Activated CD8-positive, alpha-beta T cell treated with anti-CD3 and anti-CD28 coated beads for 36 hours (primary cell): Measurements from ENCODE around the gene ZMYND8. TPM values are rescaled to one million over a fixed set of nuclear protein-coding genes. Genes with fewer than 3 reads are reported as not detected.
"Not testable (repeated sequence)": the region's sequence is repeated elsewhere in the genome, so short reads cannot be mapped to it uniquely, and the experiment has no call there.

Source experiments
- ATAC-seq: fragments of 200-7000 bp; cut with Tn5 transposase; one replicate; pipeline ENCODE4 v1.10.0; 2021; ENCODE audit warnings: mild to moderate bottlenecking, moderate library complexity
- CTCF ChIA-PET: fragments of 350-600 bp; sonication (Branson Sonifier 250); formaldehyde crosslinking; loops from one replicate; lab custom pipeline; 2021; ENCODE audit warnings: antibody characterized with exemption; lab: Charles Lee
- POLR2A ChIA-PET: fragments of 350-600 bp; sonication (Branson Sonifier 250); formaldehyde crosslinking; loops from one replicate; lab custom pipeline; 2021; ENCODE audit warnings: antibody characterized with exemption; lab: Charles Lee
- DNase-seq: peaks from one replicate; pipeline ENCODE4 v3.0.0-alpha.2; 2020
- H3K27ac Mint-ChIP-seq: one replicate; pipeline ENCODE4 v1.8.0; 2021; ENCODE audit warnings: mild to moderate bottlenecking, mixed read lengths
- H3K27me3 Mint-ChIP-seq: one replicate; pipeline ENCODE4 v1.8.0; 2021; ENCODE audit warnings: mixed read lengths
- H3K36me3 Mint-ChIP-seq: one replicate; pipeline ENCODE4 v1.8.0; 2021; ENCODE audit warnings: low read depth, mixed read lengths
- H3K4me1 Mint-ChIP-seq: one replicate; pipeline ENCODE4 v1.8.0; 2021; ENCODE audit warnings: low read depth, mixed read lengths
- H3K4me3 Mint-ChIP-seq: one replicate; pipeline ENCODE4 v1.8.0; 2021; ENCODE audit warnings: mild to moderate bottlenecking, moderate library complexity, mixed read lengths
- H3K9me3 Mint-ChIP-seq: one replicate; pipeline ENCODE4 v1.8.0; 2021; ENCODE audit warnings: mixed read lengths
- intact Hi-C: fragments of 100-400 bp; cut with micrococcal nuclease; formaldehyde crosslinking; loops from one replicate; pipeline ENCODE4 v1.10.0; 2022
- total RNA-seq, 2 experiments: library from RNA; stranded (reverse); gene quantifications; one replicate each; pipeline ENCODE4 v1.2.3, GENCODE V29; 2021
- TF ChIP-seq, protein P1 (sequence below): fragments of 200-600 bp; IDR thresholded peaks from one replicate; pipeline ENCODE4 v1.8.0; 2022; ENCODE audit warnings: antibody characterized with exemption, mild to moderate bottlenecking

ZMYND8 gene
- total RNA-seq, 2 experiments from 2014 or later = 31.9 to 33.4 TPM

DNA sequence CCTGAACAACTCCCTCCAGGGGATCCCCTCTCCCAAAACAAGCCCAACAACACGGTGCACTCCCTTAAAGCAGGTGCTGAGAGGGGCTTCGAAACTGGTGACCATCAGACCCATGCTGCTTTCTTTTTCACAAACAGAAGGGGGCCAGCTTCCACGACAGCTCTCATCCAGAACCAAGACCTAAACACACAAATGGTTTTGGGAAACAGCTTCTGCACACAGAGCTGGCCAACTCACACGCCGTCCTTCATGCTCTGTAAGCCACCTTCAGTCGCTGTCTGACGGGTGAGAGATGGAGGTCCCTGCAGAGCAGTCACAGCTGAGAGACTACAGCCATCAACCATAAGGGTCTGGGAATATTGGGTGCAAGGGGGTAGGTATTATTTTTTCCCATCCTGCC is 76.3 kb downstream of the ZMYND8 start:
- Mint-ChIP-seq H3K4me1 (peaks cover 21% of the 10 kb centered on the region), H3K27ac (no peak overlapping the region), H3K9me3 (no peaks in the 10 kb centered on the region), H3K36me3 (peaks cover 43% of the 10 kb centered on the region), H3K27me3 (no peaks in the 10 kb centered on the region), H3K4me3 (no peak overlapping the region)
- DNase-seq (no peak), ATAC-seq (no peak)
- CTCF ChIA-PET = interaction anchor here (2.4 to 15.5 kb wide), 2 partner anchors 75 to 101 kb away, joined by 6 to 620 read pairs; no protein-coding TSS in a partner anchor
- intact Hi-C loops = no loop called here
- TF ChIP-seq, protein P1, sequence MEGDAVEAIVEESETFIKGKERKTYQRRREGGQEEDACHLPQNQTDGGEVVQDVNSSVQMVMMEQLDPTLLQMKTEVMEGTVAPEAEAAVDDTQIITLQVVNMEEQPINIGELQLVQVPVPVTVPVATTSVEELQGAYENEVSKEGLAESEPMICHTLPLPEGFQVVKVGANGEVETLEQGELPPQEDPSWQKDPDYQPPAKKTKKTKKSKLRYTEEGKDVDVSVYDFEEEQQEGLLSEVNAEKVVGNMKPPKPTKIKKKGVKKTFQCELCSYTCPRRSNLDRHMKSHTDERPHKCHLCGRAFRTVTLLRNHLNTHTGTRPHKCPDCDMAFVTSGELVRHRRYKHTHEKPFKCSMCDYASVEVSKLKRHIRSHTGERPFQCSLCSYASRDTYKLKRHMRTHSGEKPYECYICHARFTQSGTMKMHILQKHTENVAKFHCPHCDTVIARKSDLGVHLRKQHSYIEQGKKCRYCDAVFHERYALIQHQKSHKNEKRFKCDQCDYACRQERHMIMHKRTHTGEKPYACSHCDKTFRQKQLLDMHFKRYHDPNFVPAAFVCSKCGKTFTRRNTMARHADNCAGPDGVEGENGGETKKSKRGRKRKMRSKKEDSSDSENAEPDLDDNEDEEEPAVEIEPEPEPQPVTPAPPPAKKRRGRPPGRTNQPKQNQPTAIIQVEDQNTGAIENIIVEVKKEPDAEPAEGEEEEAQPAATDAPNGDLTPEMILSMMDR = no peak
- POLR2A ChIA-PET = interaction anchor here (1.0 kb wide), 1 partner anchor 89 kb away, joined by 3 read pairs; no protein-coding TSS in a partner anchor

DNA sequence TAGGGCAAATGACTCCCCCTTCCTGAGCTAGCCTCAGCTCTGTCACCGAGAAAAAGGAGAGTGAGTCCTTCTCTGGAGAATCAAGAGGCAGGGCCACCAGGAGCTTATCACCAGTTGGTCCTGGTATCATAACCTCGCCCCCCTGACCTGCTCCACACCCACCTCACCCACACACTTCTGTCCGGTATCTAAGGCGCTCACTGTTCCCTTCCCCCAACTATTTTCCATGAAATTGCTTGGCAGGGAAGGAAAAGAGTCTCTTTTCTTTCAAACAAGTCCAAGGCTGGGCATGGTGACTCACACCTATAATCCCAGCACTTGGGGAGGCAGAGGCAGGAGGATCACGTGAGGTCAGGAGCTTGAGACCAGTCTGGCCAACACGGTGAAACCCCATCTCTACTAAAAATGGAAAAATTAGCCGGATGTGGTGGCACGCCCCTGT is 77.6 kb downstream of the ZMYND8 start:
- H3K4me1 Mint-ChIP-seq = peaks cover 33% of the 10 kb centered on the region
- no peak for ATAC-seq

DNA sequence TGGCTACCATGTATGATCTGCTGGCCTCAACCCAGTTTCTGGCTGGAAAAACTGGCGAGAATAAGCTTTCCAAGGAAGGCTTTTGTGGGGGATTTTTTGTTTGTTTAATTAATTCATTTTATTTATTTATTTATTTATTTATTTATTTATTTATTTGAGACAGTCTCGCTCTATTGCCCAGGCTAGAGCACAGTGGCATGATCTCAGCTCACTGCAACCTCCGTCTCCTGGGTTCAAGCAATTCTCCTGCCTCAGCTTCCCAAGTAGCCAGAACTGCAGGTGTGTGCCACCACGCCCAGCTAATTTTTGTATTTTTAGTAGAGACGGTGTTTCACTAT is 79.0 kb downstream of the ZMYND8 start:
- H3K27ac Mint-ChIP-seq, H3K4me3 Mint-ChIP-seq, H3K9me3 Mint-ChIP-seq, H3K27me3 Mint-ChIP-seq, DNase-seq, POLR2A ChIA-PET, ATAC-seq: not testable (repeated sequence)
- intact Hi-C loops = loop anchor here (10.0 kb wide), 1 partner anchor 83 kb away; no protein-coding TSS in a partner anchor
- peaks cover 46% of the 10 kb centered on the region for H3K4me1 Mint-ChIP-seq
- peaks cover 57% of the 10 kb centered on the region for H3K36me3 Mint-ChIP-seq
- CTCF ChIA-PET = interaction anchor here (15.5 kb wide), 1 partner anchor 104 kb away, joined by 620 read pairs; no protein-coding TSS in a partner anchor

More for the DNA sequence above, 77.6 kb downstream of the ZMYND8 start:
- Mint-ChIP-seq H3K4me3 (no peak overlapping the region), H3K27me3 (no peaks in the 10 kb centered on the region), H3K9me3 (no peaks in the 10 kb centered on the region), H3K36me3 (peaks cover 46% of the 10 kb centered on the region), H3K27ac (no peak overlapping the region)
- CTCF ChIA-PET = interaction anchor here (2.4 to 15.5 kb wide), 2 partner anchors 73 to 103 kb away, joined by 6 to 620 read pairs; no protein-coding TSS in a partner anchor
- POLR2A ChIA-PET = no interaction called here
- TF ChIP-seq, protein P1 = no peak
- no peak for DNase-seq
- intact Hi-C loops = loop anchor here (10.0 kb wide), 1 partner anchor 84 kb away; no protein-coding TSS in a partner anchor

DNA sequence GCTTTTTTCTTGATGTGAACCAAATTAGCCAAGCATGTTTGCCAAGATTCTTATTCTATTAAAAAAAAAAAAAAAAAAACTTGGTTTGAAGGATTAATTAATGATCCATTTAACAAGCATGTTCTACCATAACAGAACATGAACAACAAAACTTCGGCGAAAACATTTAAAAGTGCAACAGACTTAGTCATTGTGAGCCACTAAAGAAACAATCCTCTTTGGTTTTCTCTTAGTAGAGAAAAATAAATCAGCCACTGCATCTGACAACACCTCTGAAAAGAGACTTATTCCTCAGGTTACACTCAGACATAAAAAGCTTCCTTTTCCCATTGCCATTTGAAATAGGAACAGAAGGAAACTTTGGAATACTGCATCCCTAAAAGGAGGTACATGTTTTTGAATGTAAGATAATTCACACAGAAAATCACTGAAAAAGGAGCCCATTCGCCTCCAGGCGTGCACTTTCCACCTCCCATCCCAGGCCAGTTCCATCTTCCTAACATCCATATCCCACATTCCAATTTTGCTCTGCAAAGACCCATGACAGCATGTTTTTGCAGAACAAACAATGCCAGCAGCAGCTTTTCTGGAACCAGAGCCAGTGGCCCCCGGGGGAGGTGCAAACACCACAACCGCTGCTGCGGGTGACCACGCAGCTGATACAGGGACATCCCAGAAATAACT is 79.5 kb downstream of the ZMYND8 start:
- POLR2A ChIA-PET = interaction anchor here (7.2 kb wide), 1 partner anchor 107 kb away, joined by 51 read pairs; no protein-coding TSS in a partner anchor
- H3K36me3 Mint-ChIP-seq = peaks cover 58% of the 10 kb centered on the region
- peak overlapping the region; percentile 55 for H3K27ac Mint-ChIP-seq

GRCh38 chr20:47276251-47276650 is 80.2 kb downstream of the ZMYND8 start:
- intact Hi-C loops = loop anchor here (10.0 kb wide), 1 partner anchor 81 kb away; no protein-coding TSS in a partner anchor
- DNase-seq = no peak
- CTCF ChIA-PET = interaction anchor here (4.5 to 15.5 kb wide), 3 partner anchors 81 to 345 kb away, joined by 36 to 620 read pairs (median 95); partner anchors contain the start of gene ZMYND8
- no peaks in the 10 kb centered on the region for H3K9me3 Mint-ChIP-seq
- POLR2A ChIA-PET = interaction anchor here (0.6 to 7.2 kb wide), 3 partner anchors 14 to 108 kb away, joined by 3 to 51 read pairs (median 22); partner anchors contain the start of gene ZMYND8
- ATAC-seq = no peak
- no peak overlapping the region for H3K4me3 Mint-ChIP-seq
- peaks cover 52% of the 10 kb centered on the region for H3K36me3 Mint-ChIP-seq
- H3K4me1 Mint-ChIP-seq = peaks cover 47% of the 10 kb centered on the region
- H3K27ac Mint-ChIP-seq = peak overlapping the region; percentile 92
- TF ChIP-seq, protein P1 = no peak
- H3K27me3 Mint-ChIP-seq = no peaks in the 10 kb centered on the region

More for the DNA sequence above, 79.5 kb downstream of the ZMYND8 start:
- H3K9me3 Mint-ChIP-seq = no peaks in the 10 kb centered on the region
- no peaks in the 10 kb centered on the region for H3K27me3 Mint-ChIP-seq
- intact Hi-C loops = loop anchor here (10.0 kb wide), 1 partner anchor 82 kb away; no protein-coding TSS in a partner anchor
- peaks cover 47% of the 10 kb centered on the region for H3K4me1 Mint-ChIP-seq
- CTCF ChIA-PET = interaction anchor here (15.5 kb wide), 1 partner anchor 104 kb away, joined by 620 read pairs; no protein-coding TSS in a partner anchor
- TF ChIP-seq, protein P1 = no peak
- H3K4me3 Mint-ChIP-seq = no peak overlapping the region
- ATAC-seq (no peak), DNase-seq (no peak)
